IMR-90 (cell line): Measurements from ENCODE around the gene LHFPL6. TPM values are rescaled to one million over a fixed set of nuclear protein-coding genes. Genes with fewer than 3 reads are reported as not detected.

Experiments used
- ATAC-seq: fragments of 200-7000 bp; cut with Tn5 transposase; 2 replicates; pipeline ENCODE4 v1.9.1; 2020; ENCODE audit warnings: low read depth, mild to moderate bottlenecking, moderate library complexity
- BruUV-seq: library from RNA; stranded (reverse); fragments of 400-500 nt; replicated peaks from 2 replicates; lab custom pipeline; 2021; lab: Mats Ljungman, UMichigan
- CTCF ChIA-PET: fragments of 300-600 bp; formaldehyde crosslinking; extraction: SDS; loops from one replicate; lab custom pipeline; 2021; ENCODE audit warnings: antibody characterized with exemption; lab: Yijun Ruan, JAX
- POLR2A ChIA-PET: fragments of 300-600 bp; sonication (Branson Sonifier 250); formaldehyde crosslinking; loops from one replicate; lab custom pipeline; 2022; ENCODE audit warnings: antibody characterized with exemption; ENCODE audit not compliant: unreplicated experiment; lab: Charles Lee
- DNase-seq: peaks from one replicate; pipeline ENCODE4 v3.0.0; 2013
- H2AFZ ChIP-seq: replicated peaks from 2 replicates; pipeline ENCODE3; 2013; ENCODE audit warnings: low read length, mild to moderate bottlenecking; ENCODE audit not compliant: poor library complexity
- H2AK5ac ChIP-seq: 2 replicates; pipeline ENCODE4 v1.6.1; 2013; ENCODE audit warnings: low read depth, low read length, inconsistent platforms
- H2AK9ac ChIP-seq: replicated peaks from 2 replicates; pipeline ENCODE3; 2013; ENCODE audit warnings: mild to moderate bottlenecking, low read depth, low read length, moderate library complexity; ENCODE audit not compliant: poor library complexity
- H2BK120ac ChIP-seq: 2 replicates; pipeline ENCODE4 v1.6.1; 2013; ENCODE audit warnings: low read depth, low read length, inconsistent platforms
- H2BK15ac ChIP-seq: 3 replicates; pipeline ENCODE4 v1.6.1; 2013; ENCODE audit warnings: low read depth, low read length, inconsistent platforms
- H2BK20ac ChIP-seq: 2 replicates; pipeline ENCODE4 v1.6.1; 2013; ENCODE audit warnings: low read depth, mild to moderate bottlenecking, inconsistent platforms, low read length, moderate library complexity
- H2BK5ac ChIP-seq: 2 replicates; pipeline ENCODE4 v1.6.1; 2013; ENCODE audit warnings: mild to moderate bottlenecking, low read depth, low read length, inconsistent platforms; ENCODE audit not compliant: poor library complexity, severe bottlenecking
- H3K14ac ChIP-seq: replicated peaks from 2 replicates; pipeline ENCODE4 v1.6.1; 2013; ENCODE audit warnings: low read depth, low read length, inconsistent platforms
- H3K18ac ChIP-seq: 2 replicates; pipeline ENCODE4 v1.6.1; 2013; ENCODE audit warnings: low read depth, low read length, control low read depth
- H3K23ac ChIP-seq: 2 replicates; pipeline ENCODE4 v1.6.1; 2013; ENCODE audit warnings: low read depth, low read length, inconsistent platforms
- H3K27ac ChIP-seq: 2 replicates; pipeline ENCODE4 v1.5.1; 2013; ENCODE audit warnings: mild to moderate bottlenecking, control low read depth, low read length; ENCODE audit not compliant: insufficient read depth
- H3K27me3 ChIP-seq: 2 replicates; pipeline ENCODE4 v1.6.1; 2013; ENCODE audit warnings: low read length; ENCODE audit not compliant: control insufficient read depth, insufficient read depth
- H3K36me3 ChIP-seq: 2 replicates; pipeline ENCODE4 v1.6.1; 2013; ENCODE audit warnings: low read length, mixed read lengths; ENCODE audit not compliant: control insufficient read depth, insufficient read depth
- H3K4ac ChIP-seq: 2 replicates; pipeline ENCODE4 v1.6.1; 2013; ENCODE audit warnings: low read depth, low read length, inconsistent platforms
- H3K4me1 ChIP-seq: 2 replicates; pipeline ENCODE4 v1.6.1; 2013; ENCODE audit warnings: low read length, mixed read lengths; ENCODE audit not compliant: control insufficient read depth, insufficient read depth
- H3K4me2 ChIP-seq: 2 replicates; pipeline ENCODE4 v1.6.1; 2013; ENCODE audit warnings: low read depth, mild to moderate bottlenecking, control low read depth, low read length, moderate library complexity
- H3K4me3 ChIP-seq: 2 replicates; pipeline ENCODE4 v1.5.1; 2013; ENCODE audit warnings: low read depth, mild to moderate bottlenecking, control low read depth, low read length, moderate library complexity; ENCODE audit not compliant: insufficient read depth
- H3K56ac ChIP-seq: 2 replicates; pipeline ENCODE4 v1.6.1; 2013; ENCODE audit warnings: low read length, inconsistent platforms; ENCODE audit not compliant: insufficient read depth; ENCODE audit errors: extremely low read depth
- H3K79me1 ChIP-seq, 2 experiments: 2 replicates each; pipeline ENCODE4 v1.6.1; 2013; ENCODE audit warnings: low read length in 2 of 2, inconsistent platforms in 1 of 2, low read depth in 1 of 2
- H3K9ac ChIP-seq: 2 replicates; pipeline ENCODE4 v1.6.1; 2013; ENCODE audit warnings: low read depth, low read length, control low read depth
- H3K9me1 ChIP-seq: 2 replicates; pipeline ENCODE4 v1.6.1; 2013; ENCODE audit warnings: low read length, inconsistent platforms; ENCODE audit not compliant: insufficient read depth
- H3K9me3 ChIP-seq: 2 replicates; pipeline ENCODE4 v1.6.1; 2013; ENCODE audit warnings: low read length; ENCODE audit not compliant: control insufficient read depth, insufficient read depth
- H4K20me1 ChIP-seq: 2 replicates; pipeline ENCODE4 v1.6.1; 2013; ENCODE audit warnings: low read length, inconsistent platforms; ENCODE audit not compliant: insufficient read depth
- H4K5ac ChIP-seq: 2 replicates; pipeline ENCODE4 v1.6.1; 2013; ENCODE audit warnings: mild to moderate bottlenecking, low read depth, low read length, control low read depth
- H4K8ac ChIP-seq, 2 experiments: 2 replicates each; pipeline ENCODE4 v1.6.1; 2013; ENCODE audit warnings: low read depth in 2 of 2, low read length in 2 of 2, control low read depth in 1 of 2, inconsistent platforms in 1 of 2
- H4K91ac ChIP-seq: 2 replicates; pipeline ENCODE4 v1.6.1; 2013; ENCODE audit warnings: low read depth, low read length, inconsistent platforms; ENCODE audit not compliant: insufficient read depth
- ELK1 ChIP-seq: fragments of 150-350 bp; IDR thresholded peaks from 2 replicates; pipeline ENCODE4 v1.6.1; 2016; ENCODE audit warnings: low read depth, mild to moderate bottlenecking, low read length, moderate library complexity, borderline replicate concordance
- FOS ChIP-seq: fragments of 150-350 bp; IDR thresholded peaks from 2 replicates; pipeline ENCODE4 v1.6.1; 2016; ENCODE audit warnings: low read depth, low read length
- MAFK ChIP-seq: IDR thresholded peaks from 2 replicates; pipeline ENCODE4 v1.6.1; 2012; ENCODE audit warnings: low read depth, low read length, improper control_type of control experiment
- POLR2A ChIP-seq: IDR thresholded peaks from 2 replicates; pipeline ENCODE4 v1.6.1; 2012; ENCODE audit warnings: mild to moderate bottlenecking, low read depth, low read length
- WGBS, 2 experiments: methylation state at CpG; one replicate each; pipeline versions ENCODE4 v1.1.5 to v1.1.7; 2013; ENCODE audit warnings: missing lambda C conversion rate in 2 of 2; ENCODE audit not compliant: insufficient read length in 1 of 2; ENCODE audit errors: extremely low coverage in 2 of 2; 5-methylcytosine and 5-hydroxymethylcytosine counted together
- dilution Hi-C: fragments of 300-500 bp; cut with HindIII; formaldehyde crosslinking; loops from one replicate; pipeline ENCODE4 v1.14.3; 2018; ENCODE audit warnings: low sequenced_read_pairs; ENCODE audit not compliant: unreplicated experiment
- in situ Hi-C: fragments of 300-500 bp; cut with MboI; formaldehyde crosslinking; loops from 3 replicates; pipeline ENCODE4 v1.14.3; 2019; ENCODE audit warnings: low sequenced_read_pairs, inconsistent platforms, mixed read lengths
- intact Hi-C: fragments of 100-400 bp; cut with micrococcal nuclease; formaldehyde crosslinking; loops from 2 replicates; pipeline ENCODE4 v1.10.0; 2022
- polyA plus RNA-seq, 3 experiments: library from polyadenylated mRNA; depleted of rRNA; stranded (reverse); fragments of >200 nt; gene quantifications; 2 replicates each; pipeline ENCODE4 v1.2.3, GENCODE V29; 2012; ENCODE audit warnings: low replicate concordance in 1 of 3
- total RNA-seq: library from RNA; depleted of rRNA; stranded (reverse); fragments of >200 nt; gene quantifications from 2 replicates; pipeline ENCODE4 v1.2.3, GENCODE V29; 2012

The LHFPL6 gene
- total and polyA plus RNA-seq, 2 of the 4 experiments (the other 2 are of a cell fraction), result 24.7 to 36.1 TPM

DNA sequence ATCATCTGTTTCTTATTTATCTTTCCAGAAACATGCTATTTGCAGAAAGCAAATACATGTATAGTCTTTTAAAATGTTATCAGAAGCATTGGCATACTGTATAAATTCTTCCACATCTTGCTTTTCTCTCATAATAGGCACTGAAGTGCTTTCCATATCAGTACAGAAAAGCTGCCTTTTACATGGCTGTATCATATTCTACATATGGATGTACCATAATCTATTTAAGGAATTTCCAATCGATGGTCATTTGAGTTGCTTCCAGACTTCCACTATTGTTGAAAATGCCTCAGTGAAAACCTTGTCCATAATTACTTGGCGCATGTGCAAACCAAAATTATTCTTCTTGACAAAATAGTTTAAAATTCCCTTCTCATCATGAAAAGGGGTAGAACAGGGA, 272.5 kb downstream of the LHFPL6 start:
- H3K23ac ChIP-seq, result no peak overlapping the region
- dilution Hi-C loops, result no loop called here
- CTCF ChIA-PET, result no interaction called here

More for the DNA sequence above, 272.5 kb downstream of the LHFPL6 start:
- Histone ChIP-seq H2AK5ac (no peak overlapping the region), H2AK9ac (no peak overlapping the region), H3K14ac (no peak overlapping the region), H3K18ac (no peak overlapping the region), H4K91ac (no peak overlapping the region), H3K27ac (no peak overlapping the region), H3K4ac (no peak overlapping the region), H4K20me1 (no peaks in the 10 kb centered on the region), H3K4me2 (no peak overlapping the region), H3K9me3 (no peaks in the 10 kb centered on the region), H2BK15ac (no peak overlapping the region), H3K4me1 (no peaks in the 10 kb centered on the region), H4K5ac (no peak overlapping the region), H3K4me3 (no peak overlapping the region), H3K9ac (no peak overlapping the region), H3K79me1 (no peaks in the 10 kb centered on the region), H3K9me1 (no peaks in the 10 kb centered on the region), H2BK120ac (no peak overlapping the region), H3K27me3 (no peaks in the 10 kb centered on the region), H3K56ac (no peak overlapping the region), H2AFZ (no peak overlapping the region), H4K8ac (no peak overlapping the region), H2BK5ac (no peak overlapping the region), H3K36me3 (no peaks in the 10 kb centered on the region), H2BK20ac (no peak overlapping the region)
- DNase-seq (no peak), ATAC-seq (no peak)
- POLR2A ChIA-PET, result no interaction called here
- no TSS peak for BruUV-seq
- intact Hi-C loops (no loop called here), in situ Hi-C loops (no loop called here)
- WGBS, 2 experiments, result no CpG with 5 or more reads among the region's 2 CpGs
- no peak for TF ChIP-seq ELK1
- no peak for TF ChIP-seq MAFK
- no peak for TF ChIP-seq POLR2A
- no peak for TF ChIP-seq FOS
